HG02759 (cell line): ENCODE measurements around the gene SYDE1.
"Not testable (repeated sequence)": the region's sequence is repeated elsewhere in the genome, so short reads cannot be mapped to it uniquely, and the experiment has no call there.

Experiments used
- ATAC-seq: cut with Tn5 transposase; IDR thresholded peaks from one replicate; pipeline ENCODE4 v1.9.1; 2021; ENCODE audit warnings: mild to moderate bottlenecking, moderate library complexity; ENCODE audit not compliant: unreplicated experiment

Gene SYDE1, protein sequence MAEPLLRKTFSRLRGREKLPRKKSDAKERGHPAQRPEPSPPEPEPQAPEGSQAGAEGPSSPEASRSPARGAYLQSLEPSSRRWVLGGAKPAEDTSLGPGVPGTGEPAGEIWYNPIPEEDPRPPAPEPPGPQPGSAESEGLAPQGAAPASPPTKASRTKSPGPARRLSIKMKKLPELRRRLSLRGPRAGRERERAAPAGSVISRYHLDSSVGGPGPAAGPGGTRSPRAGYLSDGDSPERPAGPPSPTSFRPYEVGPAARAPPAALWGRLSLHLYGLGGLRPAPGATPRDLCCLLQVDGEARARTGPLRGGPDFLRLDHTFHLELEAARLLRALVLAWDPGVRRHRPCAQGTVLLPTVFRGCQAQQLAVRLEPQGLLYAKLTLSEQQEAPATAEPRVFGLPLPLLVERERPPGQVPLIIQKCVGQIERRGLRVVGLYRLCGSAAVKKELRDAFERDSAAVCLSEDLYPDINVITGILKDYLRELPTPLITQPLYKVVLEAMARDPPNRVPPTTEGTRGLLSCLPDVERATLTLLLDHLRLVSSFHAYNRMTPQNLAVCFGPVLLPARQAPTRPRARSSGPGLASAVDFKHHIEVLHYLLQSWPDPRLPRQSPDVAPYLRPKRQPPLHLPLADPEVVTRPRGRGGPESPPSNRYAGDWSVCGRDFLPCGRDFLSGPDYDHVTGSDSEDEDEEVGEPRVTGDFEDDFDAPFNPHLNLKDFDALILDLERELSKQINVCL

DNA sequence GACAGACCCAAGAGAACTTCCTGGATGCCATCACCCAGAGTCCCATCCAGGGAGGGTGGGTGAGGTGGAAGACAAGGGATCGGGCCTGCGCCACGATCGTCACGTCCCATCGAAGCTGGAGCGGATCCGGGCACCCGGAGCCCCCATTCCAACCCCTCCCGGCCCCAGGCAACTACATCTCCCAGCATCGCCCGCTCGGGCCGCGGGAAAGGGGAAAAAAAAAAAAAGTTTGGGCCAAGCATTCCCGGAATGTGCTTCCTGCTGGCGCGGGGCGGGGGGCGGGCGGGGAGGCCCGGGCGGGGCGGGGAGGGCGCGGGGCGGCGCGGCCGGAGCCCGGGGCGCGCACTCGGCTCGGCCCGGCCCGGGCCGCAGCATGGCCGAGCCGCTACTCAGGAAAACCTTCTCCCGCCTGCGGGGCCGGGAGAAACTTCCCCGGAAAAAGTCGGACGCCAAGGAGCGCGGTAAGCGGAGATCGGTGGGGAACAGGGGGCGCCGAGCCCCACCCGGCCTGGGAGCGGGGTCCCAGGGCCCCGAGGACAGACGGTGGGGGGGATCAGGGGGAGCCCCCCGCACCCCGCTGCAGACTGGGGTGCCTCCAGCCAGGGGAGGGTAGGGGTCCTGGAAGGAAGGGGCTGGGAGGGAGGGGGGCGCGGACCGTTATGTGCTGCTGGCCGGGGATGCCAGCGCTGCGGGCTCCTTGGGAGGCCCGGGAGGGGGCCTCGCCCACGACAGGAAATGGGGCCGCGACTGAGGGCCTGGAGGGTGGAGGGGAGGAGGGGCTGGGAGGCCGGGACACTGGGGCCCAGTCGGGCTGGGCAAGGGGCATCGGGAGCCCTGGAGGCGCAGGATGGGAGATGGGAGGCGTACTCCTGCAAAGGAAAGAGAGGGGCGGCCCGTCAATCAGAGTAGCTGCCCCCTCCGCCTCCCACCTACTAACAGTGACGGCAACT is at the start of gene SYDE1:
SYDE1 (plus strand) TSS at position 341 of the 950 bp plus-strand sequence; CDS start at position 374, 33 bp downstream.
- no peak for ATAC-seq

DNA sequence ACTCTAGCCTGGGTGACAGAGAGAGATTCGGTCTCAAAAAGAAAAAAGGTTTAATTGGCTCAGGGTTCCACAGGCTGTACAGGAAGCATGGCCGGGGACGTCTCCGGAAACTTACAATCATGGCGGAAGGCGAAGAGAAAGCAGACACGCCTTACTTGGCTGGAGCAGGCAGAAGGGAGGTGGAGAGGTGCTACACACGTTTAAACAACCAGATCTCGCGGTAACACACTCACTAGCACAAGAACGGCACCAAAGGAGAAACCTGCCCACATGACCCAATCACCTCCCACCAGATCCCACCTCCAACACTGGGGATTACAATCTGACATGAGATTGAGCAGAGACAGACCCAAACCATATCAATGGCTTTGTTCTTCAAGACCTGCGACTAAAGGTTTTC is 45.2 kb upstream of the SYDE1 start:
- ATAC-seq: no peak

DNA sequence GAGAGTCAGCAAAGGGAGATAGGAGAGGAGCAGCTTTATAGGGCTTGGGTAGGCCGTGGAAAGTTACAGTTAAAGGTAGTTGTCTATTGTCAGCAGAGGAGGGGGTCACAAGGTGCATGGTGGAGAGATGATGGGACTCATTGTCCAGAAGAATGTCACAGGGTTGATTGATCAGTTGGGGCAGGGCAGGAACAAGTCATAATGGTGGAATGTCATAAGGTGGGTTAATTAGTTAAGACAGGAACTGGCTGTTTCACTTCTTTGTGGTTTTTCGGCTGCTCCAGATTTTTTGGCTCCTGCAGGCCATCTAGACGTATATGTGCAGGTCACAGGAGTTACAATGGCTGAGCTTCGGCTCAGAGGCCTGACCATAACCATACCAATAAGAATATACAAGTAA is 36.8 kb upstream of the SYDE1 start:
- ATAC-seq: not testable (repeated sequence)

DNA sequence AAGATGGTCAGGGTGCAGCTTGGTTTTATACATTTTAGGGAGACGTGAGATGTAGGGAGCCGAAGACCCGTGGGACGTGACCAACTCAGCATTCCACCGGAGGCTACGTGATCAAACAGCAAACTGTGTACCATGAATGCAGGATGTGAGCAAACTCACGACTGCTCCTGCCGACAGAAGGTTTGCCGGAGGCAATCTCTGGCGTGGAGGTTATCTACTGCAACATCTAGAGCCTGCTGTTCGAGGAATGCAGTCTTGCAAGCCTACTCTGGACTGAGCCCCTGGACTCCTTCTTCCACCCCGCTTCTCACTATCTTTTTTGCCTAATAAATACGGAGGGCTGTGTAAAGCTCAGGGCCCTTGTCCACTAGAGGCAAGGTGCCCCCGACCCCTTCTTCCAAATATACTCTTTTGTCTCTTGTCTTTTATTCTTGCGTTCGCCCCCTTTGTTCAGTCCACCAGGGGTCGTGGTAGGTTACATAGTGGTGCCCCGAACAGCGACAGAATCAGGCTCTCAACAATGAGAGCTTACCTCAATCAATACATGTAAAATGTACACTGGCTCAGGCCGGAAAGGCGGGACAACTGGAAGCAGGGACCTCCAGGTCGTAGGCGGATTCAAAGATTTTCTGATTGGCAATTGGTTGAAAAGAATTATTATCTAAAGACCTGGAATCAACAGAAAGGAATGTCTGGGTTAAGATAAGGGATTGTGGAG is 34.1 kb upstream of the SYDE1 start:
- ATAC-seq: no peak

DNA sequence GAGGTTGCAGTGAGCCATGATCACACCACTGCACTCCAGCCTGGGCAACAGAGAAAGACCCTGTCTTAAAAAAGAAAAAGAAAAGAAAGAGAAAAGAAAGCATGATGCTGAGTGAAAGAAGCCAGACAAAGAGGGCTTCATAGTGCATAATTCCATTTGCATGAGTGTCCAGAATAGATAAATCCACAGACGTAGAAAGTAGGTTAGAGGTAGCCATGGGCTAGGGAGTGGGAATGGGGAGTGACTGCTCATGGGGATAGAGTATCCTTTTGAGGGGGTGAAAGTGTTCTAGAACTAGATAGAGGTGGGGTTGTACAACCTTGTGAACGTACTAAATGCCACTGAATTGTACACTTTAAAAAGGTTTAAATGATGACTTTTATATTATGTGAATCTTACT is 32.8 kb upstream of the SYDE1 start:
- ATAC-seq: no peak

DNA sequence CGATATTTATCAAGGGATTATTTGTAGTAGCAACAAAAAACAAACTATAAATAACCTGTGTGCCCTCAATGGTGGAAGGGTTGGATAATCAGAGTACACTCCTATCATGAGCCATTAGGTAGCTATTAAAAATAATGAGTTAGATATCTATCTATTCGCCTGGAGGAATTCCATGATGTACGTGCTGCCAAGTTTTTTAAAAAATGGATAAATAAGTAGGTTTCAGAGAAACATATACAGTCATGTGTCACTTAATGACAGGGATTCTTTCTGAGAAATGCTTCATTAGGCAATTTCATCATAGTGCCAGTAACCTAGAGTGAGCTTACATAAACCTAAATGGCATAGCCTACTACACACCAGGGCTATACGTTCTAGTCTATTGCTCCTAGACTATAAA is 31.4 kb upstream of the SYDE1 start:
- no peak for ATAC-seq

DNA sequence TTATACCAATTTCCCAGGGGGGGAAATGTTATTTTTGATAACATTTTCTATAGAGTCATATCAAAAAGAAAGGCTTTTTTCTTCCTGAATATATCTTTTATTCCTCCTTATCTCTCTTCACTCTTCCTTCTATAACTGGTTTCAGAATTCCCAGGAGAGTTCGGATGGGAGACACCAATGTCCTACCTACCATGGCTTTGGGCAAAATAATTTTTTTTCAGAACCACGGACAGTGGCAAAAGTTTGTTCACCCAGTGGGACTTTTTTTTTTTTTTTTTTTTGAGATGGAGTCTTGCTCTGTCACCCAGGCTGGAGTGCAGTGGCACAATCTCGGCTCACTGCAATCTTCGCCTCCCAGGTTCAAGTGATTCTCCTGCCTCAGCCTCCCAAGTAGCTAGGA is 27.2 kb upstream of the SYDE1 start:
- not testable (repeated sequence) for ATAC-seq

DNA sequence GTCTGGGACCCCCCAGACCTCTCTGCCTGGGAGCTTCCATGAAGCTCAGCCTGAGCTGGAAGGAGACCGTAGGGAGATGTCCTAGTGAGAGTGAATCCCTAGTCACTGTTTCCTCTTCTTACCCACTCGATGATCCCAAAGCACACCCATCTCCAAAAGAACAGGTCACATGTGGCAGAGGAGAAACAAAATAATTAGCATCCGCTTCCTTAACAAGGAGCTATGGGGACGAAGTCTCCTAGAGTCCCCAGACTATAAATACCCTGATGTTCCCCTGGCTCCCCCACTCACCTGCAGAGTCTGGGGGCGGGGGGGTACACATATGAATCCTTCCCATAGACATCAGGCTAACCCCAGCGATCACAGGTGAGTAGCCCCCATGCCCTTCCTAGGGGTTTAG is 25.3 kb upstream of the SYDE1 start, which contains the start of gene OR1I1:
OR1I1 (plus strand) TSS at position 301 of the 400 bp plus-strand sequence. CDS start 4,855 bp downstream, outside the sequence.
- no peak for ATAC-seq

DNA sequence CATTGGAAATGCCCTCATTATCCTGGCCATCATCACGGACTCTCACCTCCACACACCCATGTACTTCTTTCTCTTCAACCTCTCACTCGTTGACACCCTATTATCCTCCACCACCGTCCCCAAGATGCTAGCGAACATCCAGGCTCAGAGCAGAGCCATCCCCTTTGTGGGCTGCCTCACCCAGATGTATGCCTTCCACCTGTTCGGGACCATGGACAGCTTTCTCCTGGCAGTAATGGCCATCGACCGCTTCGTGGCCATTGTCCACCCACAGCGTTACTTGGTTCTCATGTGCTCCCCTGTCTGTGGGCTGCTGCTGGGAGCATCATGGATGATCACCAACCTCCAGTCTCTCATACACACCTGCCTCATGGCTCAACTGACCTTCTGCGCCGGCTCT is 20.0 kb upstream of the SYDE1 start:
- no peak for ATAC-seq

DNA sequence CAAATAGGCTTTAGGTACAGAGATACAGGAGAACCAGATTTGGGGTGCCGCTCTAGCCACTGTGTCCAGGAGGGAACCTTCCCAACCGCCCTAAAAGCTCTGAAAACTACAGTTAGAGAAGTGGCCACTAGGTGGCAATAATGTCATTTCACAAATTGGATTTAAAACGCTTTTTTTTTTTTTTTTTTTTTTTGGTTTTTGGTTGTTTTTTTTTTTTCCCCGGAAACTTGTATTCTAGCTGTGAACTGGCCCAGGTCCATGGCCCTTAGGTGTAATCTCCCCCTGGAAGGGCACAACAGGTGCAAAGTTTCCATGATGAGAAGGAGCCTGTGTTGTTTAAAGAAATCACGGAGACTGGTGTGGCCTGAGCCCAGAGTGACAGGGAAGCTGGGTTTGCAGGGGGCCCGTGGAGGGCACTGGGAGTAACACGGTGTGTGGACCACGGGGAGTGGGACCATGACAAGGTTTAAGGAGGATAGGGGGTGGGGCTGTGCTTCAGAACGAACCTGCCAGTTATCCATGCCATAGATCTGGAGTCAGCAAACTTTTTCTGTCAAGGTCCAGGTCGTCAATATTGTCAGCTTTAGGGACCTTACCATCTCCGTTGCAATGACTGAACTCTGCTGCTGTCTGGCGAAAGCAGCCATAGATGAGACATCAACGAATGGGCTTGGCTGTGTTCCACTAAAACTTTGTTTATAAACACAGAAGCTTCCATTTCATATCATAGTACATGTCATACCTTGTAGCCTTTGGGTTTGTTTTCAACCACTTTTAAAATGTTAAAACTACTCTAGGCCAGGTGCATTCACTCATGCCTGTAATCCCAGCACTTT is 15.1 kb upstream of the SYDE1 start:
- ATAC-seq: no peak

DNA sequence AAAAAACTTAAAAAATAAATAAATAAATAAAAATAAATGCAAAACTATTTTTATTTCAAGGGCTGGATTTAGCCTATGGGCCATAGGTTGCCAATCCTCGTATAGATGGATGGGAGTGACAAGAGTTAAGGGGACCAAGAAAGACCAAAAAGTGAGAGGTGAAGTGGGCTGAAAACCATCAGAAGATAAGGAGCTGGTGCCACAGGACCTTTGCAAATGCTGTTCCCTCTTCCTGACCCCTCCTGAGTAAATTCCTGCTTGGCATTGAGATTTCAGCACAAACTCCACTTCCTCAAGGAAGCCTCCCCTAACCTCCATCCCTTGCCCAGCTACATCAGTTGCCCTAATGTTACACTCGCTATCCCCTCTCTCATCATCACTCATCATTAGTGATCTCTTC is 14.2 kb upstream of the SYDE1 start:
- ATAC-seq: no peak

DNA sequence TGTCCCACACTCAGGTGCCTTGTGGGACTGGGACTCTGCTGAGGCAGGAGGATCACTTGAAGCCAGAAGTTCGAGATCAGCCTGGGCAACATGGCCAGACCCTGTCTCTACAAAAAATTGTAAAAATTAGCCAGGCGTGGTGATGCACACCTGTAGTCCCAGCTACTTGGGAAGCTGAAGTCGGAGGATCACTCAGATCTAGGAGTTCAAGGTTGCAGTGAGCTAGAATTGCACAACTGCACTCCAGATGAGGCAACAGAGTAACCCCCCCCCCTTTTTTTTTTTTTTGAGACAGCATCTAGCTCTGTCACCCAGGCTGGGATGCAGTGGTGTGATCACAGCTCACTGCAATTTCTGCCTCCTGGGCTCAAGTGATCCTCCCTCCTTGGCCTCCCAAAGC is 11.0 kb upstream of the SYDE1 start:
- ATAC-seq: no peak

DNA sequence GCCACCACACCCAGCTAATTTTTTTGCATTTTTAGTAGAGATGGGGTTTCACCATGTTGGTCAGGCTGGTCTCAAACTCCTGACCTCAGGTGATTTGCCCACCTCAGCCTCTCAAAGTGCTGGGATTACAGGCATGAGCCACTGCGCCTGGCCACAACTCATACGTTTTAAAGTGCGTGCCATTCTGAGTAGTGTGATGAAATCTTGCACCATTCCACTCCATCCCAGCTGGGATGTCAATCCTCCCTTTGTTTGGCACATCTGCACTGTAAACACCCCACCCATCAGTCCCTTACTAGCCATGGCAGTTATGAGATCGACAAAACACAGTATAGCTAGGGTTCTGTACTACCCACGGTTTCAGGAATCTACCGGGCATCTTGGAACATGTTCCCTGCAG is 9.2 kb upstream of the SYDE1 start:
- ATAC-seq: not testable (repeated sequence)

DNA sequence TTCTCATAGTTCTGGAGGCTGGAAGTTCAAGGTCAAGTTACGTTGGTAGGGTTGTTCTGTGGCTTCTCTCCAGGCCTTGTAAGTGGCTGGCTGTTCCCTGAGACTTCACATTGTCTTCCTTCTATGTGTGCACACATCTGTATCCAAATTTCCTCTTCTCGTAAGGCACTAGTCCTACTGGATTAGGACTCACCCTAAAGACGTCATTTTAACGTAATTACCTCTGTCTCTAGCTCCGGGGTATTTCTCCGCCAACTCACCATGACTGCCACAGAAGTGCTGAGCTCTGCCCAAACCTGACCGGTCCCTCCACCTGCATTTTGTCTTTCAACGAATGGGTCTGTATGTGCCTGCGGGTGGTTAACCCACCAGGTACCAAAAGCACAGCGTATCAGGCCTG is 8.7 kb upstream of the SYDE1 start:
- no peak for ATAC-seq

DNA sequence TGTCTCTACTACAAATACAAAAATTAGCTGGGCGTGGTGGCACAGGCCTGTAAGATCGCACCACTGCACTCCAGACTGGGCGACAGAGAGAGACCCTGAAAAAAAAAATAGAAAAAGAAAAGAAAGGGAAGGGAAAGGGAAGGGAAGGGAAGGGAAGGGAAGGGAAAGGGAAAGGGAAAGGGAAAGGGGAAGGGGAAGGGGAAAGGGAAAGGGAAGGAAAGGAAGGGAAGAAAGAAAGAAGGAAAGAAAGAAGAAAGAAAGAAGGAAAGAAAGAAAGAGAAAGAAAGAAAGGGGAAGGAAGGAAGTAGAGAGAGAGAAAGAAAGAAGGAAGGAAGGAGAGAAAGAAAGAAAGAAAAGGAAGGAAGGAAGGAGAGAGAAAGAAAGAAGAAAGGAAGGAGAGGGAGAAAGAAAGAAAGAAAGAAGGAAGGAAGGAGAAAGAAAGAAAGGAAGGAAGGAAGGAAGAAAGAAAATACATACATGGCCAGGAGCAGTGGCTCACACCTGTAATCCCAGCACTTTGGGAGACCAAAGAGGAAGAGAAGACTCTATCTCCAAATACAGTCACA is 8.1 kb upstream of the SYDE1 start:
- no peak for ATAC-seq

DNA sequence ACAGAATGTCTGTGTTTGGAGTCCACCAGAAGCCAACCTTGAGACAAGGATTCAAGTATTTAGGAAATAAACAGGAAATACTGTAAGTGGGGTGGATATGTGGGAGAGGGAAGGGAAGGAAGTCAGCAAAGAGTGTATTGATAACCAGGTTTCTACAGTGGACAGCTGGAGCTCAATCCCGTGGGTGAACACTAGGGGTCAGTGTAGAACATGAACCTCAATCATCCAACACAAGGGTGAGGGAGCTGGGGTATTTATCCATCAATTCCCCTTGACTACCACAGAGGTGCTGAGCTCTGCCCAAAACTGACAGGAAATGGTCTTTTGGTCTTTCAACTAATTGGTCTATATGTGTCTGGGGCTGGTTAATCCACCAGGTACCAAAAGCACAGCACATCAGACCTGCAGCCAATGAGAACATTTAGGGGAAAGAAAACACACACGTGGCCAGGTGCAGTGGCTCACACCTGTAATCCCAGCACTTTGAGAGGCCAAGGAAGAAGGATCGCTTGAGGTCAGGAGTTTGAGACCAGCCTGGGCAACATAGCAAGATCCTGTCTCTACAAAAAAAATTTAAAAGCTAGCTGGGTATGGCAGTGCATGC is 5.6 kb upstream of the SYDE1 start:
- ATAC-seq: no peak

DNA sequence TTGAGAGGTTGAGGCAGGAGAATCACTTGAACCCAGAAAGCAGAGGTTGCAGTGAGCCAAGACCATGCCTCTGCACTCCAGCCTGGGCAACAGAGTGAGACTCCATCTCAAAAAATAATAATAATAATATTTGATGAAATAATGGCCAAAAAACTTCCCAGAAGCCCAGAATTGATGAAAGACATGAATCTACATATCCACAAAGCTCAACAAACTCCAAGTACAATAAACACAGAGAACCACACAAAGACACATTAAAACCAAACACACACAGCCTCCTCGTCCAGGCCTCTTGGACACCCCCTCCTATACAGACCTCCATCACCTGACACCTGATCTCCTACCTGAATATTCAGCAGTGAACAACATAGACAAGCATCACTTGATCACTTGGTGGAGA is 3.2 kb upstream of the SYDE1 start:
- ATAC-seq: no peak

DNA sequence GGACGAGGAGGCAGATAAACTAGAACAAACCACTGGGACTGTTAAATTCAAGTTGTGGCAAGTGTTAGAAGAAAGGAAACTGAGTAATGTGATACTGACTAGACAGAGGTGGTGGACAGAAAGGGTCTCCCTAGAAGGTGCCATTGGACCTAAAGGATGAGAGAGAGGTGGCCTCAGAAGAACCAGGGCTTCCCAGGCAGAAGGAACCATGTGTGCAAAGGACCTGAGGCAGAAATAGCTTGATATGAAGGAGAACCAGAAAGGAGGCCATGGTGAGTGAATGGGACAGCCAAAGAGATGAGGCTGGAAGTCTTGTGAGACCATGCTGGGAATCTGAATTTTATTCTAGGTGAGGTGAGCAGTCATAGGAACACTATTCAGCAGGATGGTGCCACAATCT is 2.8 kb upstream of the SYDE1 start:
- no peak for ATAC-seq

DNA sequence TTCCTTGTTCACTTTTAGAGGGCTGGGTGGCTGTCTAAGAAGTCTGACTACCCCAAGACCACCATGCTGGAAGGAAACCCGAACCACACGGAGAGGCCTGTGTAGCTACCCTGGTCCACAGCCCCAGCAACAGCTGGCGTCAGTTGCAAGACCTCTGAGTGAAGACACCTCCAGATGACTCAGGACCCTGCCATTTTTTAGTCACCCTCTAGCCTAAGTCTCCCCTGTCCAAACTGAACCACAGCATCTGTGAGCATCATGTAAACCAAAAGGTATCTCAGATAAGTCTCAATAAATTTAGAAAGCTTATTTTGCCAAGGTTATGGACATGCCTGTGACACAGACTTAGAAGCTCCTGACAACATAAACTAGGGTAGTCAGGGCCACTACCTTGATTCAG is 2.2 kb upstream of the SYDE1 start:
- no peak for ATAC-seq
